GM12875 (cell line): ENCODE results near the gene MACF1.

Experiments used
- H3K4me3 ChIP-seq: one replicate; pipeline ENCODE4 v1.5.1; 2011; ENCODE audit warnings: low read depth, low read length, control low read depth
- TF ChIP-seq, protein P1 (sequence below): IDR thresholded peaks from 2 replicates; pipeline ENCODE4 v1.5.1; 2011; ENCODE audit warnings: low read depth, mild to moderate bottlenecking, control low read depth, inconsistent platforms, low read length, moderate library complexity, borderline replicate concordance; ENCODE audit not compliant: insufficient read depth

MACF1 gene

GRCh38 chr1:39415553-39415952 is 211.1 kb downstream of the MACF1 start:
- H3K4me3 ChIP-seq, result no peak overlapping the region
- TF ChIP-seq, protein P1, sequence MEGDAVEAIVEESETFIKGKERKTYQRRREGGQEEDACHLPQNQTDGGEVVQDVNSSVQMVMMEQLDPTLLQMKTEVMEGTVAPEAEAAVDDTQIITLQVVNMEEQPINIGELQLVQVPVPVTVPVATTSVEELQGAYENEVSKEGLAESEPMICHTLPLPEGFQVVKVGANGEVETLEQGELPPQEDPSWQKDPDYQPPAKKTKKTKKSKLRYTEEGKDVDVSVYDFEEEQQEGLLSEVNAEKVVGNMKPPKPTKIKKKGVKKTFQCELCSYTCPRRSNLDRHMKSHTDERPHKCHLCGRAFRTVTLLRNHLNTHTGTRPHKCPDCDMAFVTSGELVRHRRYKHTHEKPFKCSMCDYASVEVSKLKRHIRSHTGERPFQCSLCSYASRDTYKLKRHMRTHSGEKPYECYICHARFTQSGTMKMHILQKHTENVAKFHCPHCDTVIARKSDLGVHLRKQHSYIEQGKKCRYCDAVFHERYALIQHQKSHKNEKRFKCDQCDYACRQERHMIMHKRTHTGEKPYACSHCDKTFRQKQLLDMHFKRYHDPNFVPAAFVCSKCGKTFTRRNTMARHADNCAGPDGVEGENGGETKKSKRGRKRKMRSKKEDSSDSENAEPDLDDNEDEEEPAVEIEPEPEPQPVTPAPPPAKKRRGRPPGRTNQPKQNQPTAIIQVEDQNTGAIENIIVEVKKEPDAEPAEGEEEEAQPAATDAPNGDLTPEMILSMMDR, result no peak

GRCh38 chr1:39416609-39417008 is 212.1 kb downstream of the MACF1 start:
- H3K4me3 ChIP-seq, result no peak overlapping the region
- TF ChIP-seq, protein P1, result no peak

- TF ChIP-seq, protein P1, result no peak
- no peak overlapping the region for H3K4me3 ChIP-seq
Observed at GRCh38 chr1:39418236-39418635, 213.7 kb downstream of the MACF1 start.

DNA sequence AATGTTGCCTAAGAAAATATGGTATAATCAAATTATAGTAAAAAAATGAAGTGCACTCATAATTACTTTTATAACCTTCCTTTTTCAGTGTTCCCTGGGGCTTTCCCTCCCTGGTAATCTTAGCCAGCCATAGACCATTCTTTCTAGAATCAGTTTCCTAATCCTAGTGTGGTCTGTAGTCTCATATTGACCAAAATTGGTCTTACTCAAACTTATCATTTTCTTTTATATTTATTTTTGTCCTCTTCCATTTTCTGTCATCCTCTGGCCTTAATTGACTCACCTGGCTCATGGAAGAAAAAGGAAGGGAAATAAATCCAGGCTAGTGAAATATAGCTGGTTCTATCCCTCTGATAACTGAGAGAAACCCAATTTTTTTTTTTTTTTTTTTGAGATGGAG is 216.0 kb downstream of the MACF1 start:
- H3K4me3 ChIP-seq, result no peak overlapping the region
- TF ChIP-seq, protein P1, result no peak

DNA sequence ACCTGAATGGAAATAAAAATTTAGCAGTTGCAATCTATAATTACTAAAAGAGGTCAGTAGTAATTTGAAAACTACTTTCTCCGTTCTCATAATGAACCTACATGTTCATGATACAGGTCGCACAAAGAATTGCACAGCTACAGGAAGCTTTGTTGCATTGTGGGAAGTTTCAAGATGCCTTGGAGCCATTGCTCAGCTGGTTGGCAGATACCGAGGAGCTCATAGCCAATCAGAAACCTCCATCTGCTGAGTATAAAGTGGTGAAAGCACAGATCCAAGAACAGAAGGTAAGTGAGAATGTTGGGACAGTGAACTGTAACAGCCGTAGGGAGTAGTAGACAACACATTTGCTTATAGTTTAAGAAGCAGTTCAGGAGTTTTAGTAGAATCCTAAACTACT is 218.1 kb downstream of the MACF1 start:
- TF ChIP-seq, protein P1, result no peak
- no peak overlapping the region for H3K4me3 ChIP-seq

DNA sequence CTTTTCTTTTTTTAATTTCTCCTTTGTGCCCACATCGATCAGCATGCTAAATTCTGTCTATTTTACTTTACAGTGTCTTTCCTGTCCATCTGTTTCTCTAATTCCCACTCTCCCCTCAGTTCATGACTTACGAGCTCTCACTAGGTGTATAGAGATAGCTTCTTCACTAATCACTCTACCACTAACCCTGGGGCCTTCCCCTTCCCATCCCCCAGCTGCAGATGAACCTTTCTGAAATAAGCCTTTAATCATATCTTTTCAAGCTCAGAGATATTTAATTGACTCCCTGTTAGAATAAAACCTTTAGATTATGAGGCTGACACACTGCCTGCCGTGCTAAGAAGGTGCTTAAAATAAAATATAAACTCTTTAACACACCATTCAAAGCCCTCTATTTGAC is 220.7 kb downstream of the MACF1 start:
- no peak overlapping the region for H3K4me3 ChIP-seq
- TF ChIP-seq, protein P1, result no peak

DNA sequence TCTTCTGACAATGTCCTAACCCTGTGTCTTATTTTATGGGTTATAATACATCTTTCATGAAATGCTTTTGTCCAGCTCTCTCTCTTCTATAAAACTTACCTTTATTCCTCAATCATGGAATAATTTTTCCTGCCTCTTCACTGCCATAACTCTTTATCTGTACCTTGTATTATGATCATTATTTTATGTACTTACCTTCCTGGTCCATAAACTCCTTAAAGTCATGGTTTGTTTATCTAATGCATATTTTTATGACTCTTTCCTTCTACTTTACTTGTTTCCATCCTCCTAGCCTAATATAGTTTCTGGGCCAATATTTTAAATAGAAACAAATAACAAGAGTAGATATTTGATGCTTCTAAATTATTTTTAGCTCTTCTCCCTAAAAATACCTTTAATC is 221.1 kb downstream of the MACF1 start:
- TF ChIP-seq, protein P1, result no peak
- no peak overlapping the region for H3K4me3 ChIP-seq
